ENCODE results near the gene ARID4B. TPM values are rescaled to one million over a fixed set of nuclear protein-coding genes. Genes with fewer than 3 reads are reported as not detected.

The ARID4B gene
- total and polyA plus RNA-seq, 9 donors, result 19.6 to 52.0 (median 40.6) TPM

DNA sequence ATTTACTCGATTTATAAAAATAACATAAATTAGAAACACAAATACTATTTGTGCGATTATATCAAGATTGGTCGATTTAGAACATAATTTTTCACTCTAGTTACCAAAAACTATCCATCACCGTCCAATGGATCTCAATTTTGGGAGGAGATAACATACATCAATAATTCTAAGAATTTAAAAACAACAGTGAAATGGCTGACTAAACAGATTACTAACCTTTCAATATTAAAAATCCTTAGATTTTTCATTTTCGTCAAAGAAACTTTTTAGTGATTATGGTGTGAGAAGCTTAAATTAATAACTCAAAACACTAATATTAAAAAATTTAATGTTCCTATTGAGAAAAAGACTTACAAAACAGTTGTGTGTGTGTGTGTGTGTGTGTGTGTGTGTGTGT, 91.9 kb downstream of the ARID4B start:
- no peak overlapping the region for H3K4me3 ChIP-seq
- 85 to 92% (median 91%) methylated on average over 5 of the region's 5 CpGs for WGBS, 3 donors
- H3K36me3 ChIP-seq, result no peaks in the 10 kb centered on the region
- TF ChIP-seq POLR2A (IDR thresholded peaks at IDR 0.05) (no peak), EP300 (IDR thresholded peaks at IDR 0.05) (no peak)
- TF ChIP-seq, protein P1, sequence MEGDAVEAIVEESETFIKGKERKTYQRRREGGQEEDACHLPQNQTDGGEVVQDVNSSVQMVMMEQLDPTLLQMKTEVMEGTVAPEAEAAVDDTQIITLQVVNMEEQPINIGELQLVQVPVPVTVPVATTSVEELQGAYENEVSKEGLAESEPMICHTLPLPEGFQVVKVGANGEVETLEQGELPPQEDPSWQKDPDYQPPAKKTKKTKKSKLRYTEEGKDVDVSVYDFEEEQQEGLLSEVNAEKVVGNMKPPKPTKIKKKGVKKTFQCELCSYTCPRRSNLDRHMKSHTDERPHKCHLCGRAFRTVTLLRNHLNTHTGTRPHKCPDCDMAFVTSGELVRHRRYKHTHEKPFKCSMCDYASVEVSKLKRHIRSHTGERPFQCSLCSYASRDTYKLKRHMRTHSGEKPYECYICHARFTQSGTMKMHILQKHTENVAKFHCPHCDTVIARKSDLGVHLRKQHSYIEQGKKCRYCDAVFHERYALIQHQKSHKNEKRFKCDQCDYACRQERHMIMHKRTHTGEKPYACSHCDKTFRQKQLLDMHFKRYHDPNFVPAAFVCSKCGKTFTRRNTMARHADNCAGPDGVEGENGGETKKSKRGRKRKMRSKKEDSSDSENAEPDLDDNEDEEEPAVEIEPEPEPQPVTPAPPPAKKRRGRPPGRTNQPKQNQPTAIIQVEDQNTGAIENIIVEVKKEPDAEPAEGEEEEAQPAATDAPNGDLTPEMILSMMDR (IDR thresholded peaks at IDR 0.05), result no peak
- no peaks in the 10 kb centered on the region for H3K27me3 ChIP-seq
- no peak for DNase-seq
- no peaks in the 10 kb centered on the region for H3K9me3 ChIP-seq
- no peaks in the 10 kb centered on the region for H3K4me1 ChIP-seq (ENCODE audit: insufficient read depth)
- intact Hi-C loops (cut with DNase I), result no loop called here
- H3K27ac ChIP-seq, result no peak overlapping the region

DNA sequence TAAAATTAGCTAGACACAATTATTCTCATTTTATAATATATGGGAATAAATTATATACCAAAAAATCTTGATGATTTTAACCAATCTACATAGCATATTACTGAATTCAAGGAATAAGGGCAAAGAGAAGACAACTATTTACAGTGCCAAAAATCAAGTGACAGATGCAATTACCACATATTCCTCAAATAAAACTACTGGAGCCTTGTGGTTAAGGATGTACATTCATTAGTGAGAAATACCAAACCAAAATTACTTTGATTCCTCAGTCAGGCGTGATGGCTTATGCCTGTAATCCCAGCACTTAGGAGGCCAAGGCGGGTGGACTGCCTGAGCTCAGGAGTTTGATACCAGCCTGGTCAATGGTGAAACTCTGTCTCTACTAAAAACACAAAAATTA, 98.1 kb downstream of the ARID4B start:
- no peak for DNase-seq
- Histone ChIP-seq H3K27ac (no peak overlapping the region), H3K9me3 (no peaks in the 10 kb centered on the region), H3K27me3 (no peaks in the 10 kb centered on the region), H3K36me3 (no peaks in the 10 kb centered on the region), H3K4me1 (ENCODE audit: insufficient read depth) (no peaks in the 10 kb centered on the region), H3K4me3 (no peak overlapping the region)
- intact Hi-C loops (cut with DNase I), result no loop called here
- no peak for TF ChIP-seq EP300 (IDR thresholded peaks at IDR 0.05)
- no peak for TF ChIP-seq POLR2A (IDR thresholded peaks at IDR 0.05)
- TF ChIP-seq, protein P1 (IDR thresholded peaks at IDR 0.05), result no peak
- 94 to 97% (median 96%) methylated on average over 2 of the region's 2 CpGs for WGBS, 3 donors

DNA sequence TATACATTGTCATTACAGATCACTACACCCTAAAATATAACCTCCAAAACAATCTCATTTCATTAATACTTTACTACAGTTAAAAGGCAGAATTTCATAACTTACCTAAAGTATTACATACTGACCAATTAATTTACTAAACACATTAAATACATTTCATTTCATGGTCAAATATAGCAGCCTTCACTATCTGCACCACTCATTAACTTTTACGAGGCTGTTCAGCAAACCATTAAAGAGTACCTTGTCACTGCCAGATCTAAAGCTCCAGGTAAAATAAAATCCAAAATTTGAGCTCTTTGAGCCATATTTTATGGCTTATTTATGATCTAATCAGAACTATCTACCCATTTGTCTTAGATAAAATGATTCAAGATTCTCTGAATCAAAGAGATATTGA, 100.6 kb downstream of the ARID4B start:
- intact Hi-C loops (cut with DNase I), result no loop called here
- Histone ChIP-seq H3K4me3 (no peak overlapping the region), H3K4me1 (ENCODE audit: insufficient read depth) (no peaks in the 10 kb centered on the region), H3K27ac (no peak overlapping the region), H3K36me3 (no peaks in the 10 kb centered on the region), H3K27me3 (no peaks in the 10 kb centered on the region), H3K9me3 (no peaks in the 10 kb centered on the region)
- TF ChIP-seq EP300 (IDR thresholded peaks at IDR 0.05) (no peak), POLR2A (IDR thresholded peaks at IDR 0.05) (no peak)
- TF ChIP-seq, protein P1 (IDR thresholded peaks at IDR 0.05), result no peak
- no peak for DNase-seq
- 85 to 96% (median 91%) methylated on average over 1 of the region's 1 CpG for WGBS, 3 donors

DNA sequence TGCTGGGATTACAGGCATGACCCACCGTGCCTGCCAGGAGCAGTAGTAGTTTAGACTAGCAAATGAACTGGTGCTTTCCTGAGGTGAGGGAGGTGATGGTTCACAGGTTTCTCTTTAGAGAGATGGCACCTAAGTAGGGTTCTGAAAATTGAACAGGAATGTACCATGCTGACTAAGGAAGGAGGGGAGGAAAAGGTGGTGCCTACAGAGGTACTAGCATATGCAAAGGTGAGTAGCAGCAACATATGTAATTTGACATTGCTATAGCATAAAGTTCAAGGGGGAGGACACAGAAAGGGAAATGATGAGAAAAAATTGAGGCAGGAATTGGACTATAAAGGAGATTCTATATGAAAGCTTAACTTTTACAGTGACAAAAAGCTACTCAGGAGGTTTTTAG, 101.0 kb downstream of the ARID4B start:
- Histone ChIP-seq H3K27me3 (no peaks in the 10 kb centered on the region), H3K4me1 (ENCODE audit: insufficient read depth) (no peaks in the 10 kb centered on the region), H3K4me3 (no peak overlapping the region), H3K36me3 (no peaks in the 10 kb centered on the region), H3K9me3 (no peaks in the 10 kb centered on the region), H3K27ac (no peak overlapping the region)
- no peak for DNase-seq
- no peak for TF ChIP-seq POLR2A (IDR thresholded peaks at IDR 0.05)
- TF ChIP-seq, protein P1 (IDR thresholded peaks at IDR 0.05), result no peak
- no peak for TF ChIP-seq EP300 (IDR thresholded peaks at IDR 0.05)
- WGBS, 3 donors, result 93 to 95% (median 93%) methylated on average over 1 of the region's 1 CpG
- intact Hi-C loops (cut with DNase I), result no loop called here

DNA sequence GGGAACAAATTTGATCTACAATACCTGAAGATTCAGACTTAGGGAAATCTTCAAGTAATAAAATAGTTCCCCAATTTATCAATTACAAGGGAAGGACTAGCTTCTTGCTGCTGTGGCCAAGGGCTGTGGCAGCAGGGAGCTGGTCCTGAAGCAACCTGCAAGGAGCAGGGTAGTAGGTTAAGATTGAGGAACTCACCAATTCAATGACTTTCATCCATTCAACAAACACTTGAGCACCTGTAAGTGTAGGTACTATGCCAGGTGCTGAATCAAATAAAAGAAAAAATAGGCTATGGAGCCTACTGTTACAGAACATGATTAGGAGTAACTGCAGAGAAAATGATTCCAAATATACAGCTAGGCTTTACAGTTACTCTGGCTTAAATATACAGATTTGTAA, 102.7 kb downstream of the ARID4B start:
- intact Hi-C loops (cut with DNase I), result no loop called here
- no peak for DNase-seq
- Histone ChIP-seq H3K27me3 (no peaks in the 10 kb centered on the region), H3K4me3 (no peak overlapping the region), H3K27ac (no peak overlapping the region), H3K9me3 (no peaks in the 10 kb centered on the region), H3K4me1 (ENCODE audit: insufficient read depth) (no peaks in the 10 kb centered on the region), H3K36me3 (no peaks in the 10 kb centered on the region)
- TF ChIP-seq EP300 (IDR thresholded peaks at IDR 0.05), result no peak
- TF ChIP-seq POLR2A (IDR thresholded peaks at IDR 0.05), result no peak
